ENCODE measurements around the gene MED23. TPM values are rescaled to one million over a fixed set of nuclear protein-coding genes. Genes with fewer than 3 reads are reported as not detected.

Gene MED23
- total and polyA plus RNA-seq, 9 of the 15 experiments (the other 6 are each of a cell fraction or from before 2014, with no cell fraction given) = 13.7 to 61.2 (median 27.2) TPM

- TF ChIP-seq E2F8 (IDR thresholded peaks at IDR 0.05; ENCODE audit: low read depth, partially characterized antibody) = peak; percentile 39
- no peak for TF ChIP-seq NR2C2 (CRISPR knock-in tag; IDR thresholded peaks at IDR 0.05)
- TF ChIP-seq NR2C2 (tag; IDR thresholded peaks at IDR 0.05) = no peak
- TF ChIP-seq JUND (IDR thresholded peaks at IDR 0.05; ENCODE audit: borderline replicate concordance, low read depth, low read length) = peak; percentile 57; the same call in 1 of the 2 replicates
- peak; percentile 43; the same call in 1 of the 3 replicates for TF ChIP-seq JUND (tag; IDR thresholded peaks at IDR 0.05; ENCODE audit: borderline replicate concordance, low read depth, low read length)
- TF ChIP-seq HINFP (tag; conservative IDR thresholded peaks at IDR 0.05; ENCODE audit: low read depth) = no peak
- no peak for TF ChIP-seq ID3 (CRISPR knock-in tag; IDR thresholded peaks at IDR 0.05)
- TF ChIP-seq ID3 (tag; IDR thresholded peaks at IDR 0.05) = no peak
- peak; percentile 88 for TF ChIP-seq SMARCE1 (IDR thresholded peaks at IDR 0.05)
- 0 out of 2 replicates have a peak, but pooled peaks have one; percentile 31 for TF ChIP-seq ZKSCAN1 (IDR thresholded peaks at IDR 0.05; ENCODE audit: low read depth, low read length)
- no peak for TF ChIP-seq E4F1 (CRISPR knock-in tag; IDR thresholded peaks at IDR 0.05; ENCODE audit: borderline replicate concordance)
- TF ChIP-seq XRCC4 (IDR thresholded peaks at IDR 0.05; ENCODE audit: extremely low read depth, insufficient read depth, insufficient read length) = no peak
- no peak for TF ChIP-seq ERF (CRISPR knock-in tag; IDR thresholded peaks at IDR 0.05)
- no peak for TF ChIP-seq CBFB (CRISPR knock-in tag; IDR thresholded peaks at IDR 0.05)
- TF ChIP-seq C11orf30 (IDR thresholded peaks at IDR 0.05; ENCODE audit: low read depth) = no peak
- no peak for TF ChIP-seq ZNF3 (CRISPR knock-in tag; IDR thresholded peaks at IDR 0.05)
- no peak for TF ChIP-seq E2F3 (CRISPR knock-in tag; IDR thresholded peaks at IDR 0.05)
- no peak for TF ChIP-seq RAD21 (CRISPR knock-in tag; conservative IDR thresholded peaks at IDR 0.05 in 1 of 2, IDR thresholded peaks at IDR 0.05 in 1 of 2)
- no peak for TF ChIP-seq SMAD2 (IDR thresholded peaks at IDR 0.05; ENCODE audit: low read depth, low read length)
- no peak for TF ChIP-seq ZNF347 (CRISPR knock-in tag; IDR thresholded peaks at IDR 0.05; ENCODE audit: low read depth)
- no peak for TF ChIP-seq E2F4 (CRISPR knock-in tag; IDR thresholded peaks at IDR 0.05; ENCODE audit: low read depth)
- TF ChIP-seq GTF2F1 (IDR thresholded peaks at IDR 0.05; ENCODE audit: low read depth, low read length) = no peak
Measured at GRCh38 chr6:131646249-131646670, 18.2 kb upstream of the MED23 start (continued).
